ENCODE results near the gene VENTX.

VENTX gene

GRCh38 chr10:133207041-133207600 is 30.5 kb upstream of the VENTX start:
- no peak for TF ChIP-seq PPARA (CRISPR knock-in tag; IDR thresholded peaks at IDR 0.05; ENCODE audit: borderline replicate concordance)
- no peak for TF ChIP-seq ARNTL (CRISPR knock-in tag; IDR thresholded peaks at IDR 0.05; ENCODE audit: borderline replicate concordance, low read depth)
- no peak for TF ChIP-seq ZFP3 (CRISPR knock-in tag; IDR thresholded peaks at IDR 0.05)
- no peak for TF ChIP-seq ZNF70 (CRISPR knock-in tag; IDR thresholded peaks at IDR 0.05)
- TF ChIP-seq CSDC2 (CRISPR knock-in tag; IDR thresholded peaks at IDR 0.05), result no peak
- TF ChIP-seq SNAI2 (CRISPR knock-in tag; IDR thresholded peaks at IDR 0.05), result no peak
- no peak for TF ChIP-seq TOX (CRISPR knock-in tag; IDR thresholded peaks at IDR 0.05; ENCODE audit: borderline replicate concordance)
- no peak for TF ChIP-seq ESRRG (CRISPR knock-in tag; IDR thresholded peaks at IDR 0.05)
- no peak for TF ChIP-seq POU6F1 (CRISPR knock-in tag; IDR thresholded peaks at IDR 0.05; ENCODE audit: borderline replicate concordance, low read depth)
- no peak for TF ChIP-seq GLIS3 (CRISPR knock-in tag; IDR thresholded peaks at IDR 0.05)
- TF ChIP-seq OSR1 (CRISPR knock-in tag; IDR thresholded peaks at IDR 0.05), result no peak
- TF ChIP-seq CREB5 (CRISPR knock-in tag; IDR thresholded peaks at IDR 0.05; ENCODE audit: low read depth), result no peak
- TF ChIP-seq ZC3H10 (CRISPR knock-in tag; IDR thresholded peaks at IDR 0.05), result no peak
- TF ChIP-seq BACH2 (CRISPR knock-in tag; IDR thresholded peaks at IDR 0.05; ENCODE audit: borderline replicate concordance), result no peak
- TF ChIP-seq ZNF8 (CRISPR knock-in tag; IDR thresholded peaks at IDR 0.05), result no peak
- no peak for TF ChIP-seq ISL1 (CRISPR knock-in tag; IDR thresholded peaks at IDR 0.05)
- no peak for TF ChIP-seq TCF4 (CRISPR knock-in tag; IDR thresholded peaks at IDR 0.05; ENCODE audit: borderline replicate concordance)
- TF ChIP-seq ZNF565 (CRISPR knock-in tag; conservative IDR thresholded peaks at IDR 0.05; ENCODE audit: low read depth), result no peak
- ATAC-seq, result no peak

GRCh38 chr10:133207627-133208026 is 30.0 kb upstream of the VENTX start:
- no peak for TF ChIP-seq ZNF565 (CRISPR knock-in tag; conservative IDR thresholded peaks at IDR 0.05; ENCODE audit: low read depth)
- no peak for TF ChIP-seq ARNTL (CRISPR knock-in tag; IDR thresholded peaks at IDR 0.05; ENCODE audit: borderline replicate concordance, low read depth)
- no peak for TF ChIP-seq CSDC2 (CRISPR knock-in tag; IDR thresholded peaks at IDR 0.05)
- TF ChIP-seq, protein P1, sequence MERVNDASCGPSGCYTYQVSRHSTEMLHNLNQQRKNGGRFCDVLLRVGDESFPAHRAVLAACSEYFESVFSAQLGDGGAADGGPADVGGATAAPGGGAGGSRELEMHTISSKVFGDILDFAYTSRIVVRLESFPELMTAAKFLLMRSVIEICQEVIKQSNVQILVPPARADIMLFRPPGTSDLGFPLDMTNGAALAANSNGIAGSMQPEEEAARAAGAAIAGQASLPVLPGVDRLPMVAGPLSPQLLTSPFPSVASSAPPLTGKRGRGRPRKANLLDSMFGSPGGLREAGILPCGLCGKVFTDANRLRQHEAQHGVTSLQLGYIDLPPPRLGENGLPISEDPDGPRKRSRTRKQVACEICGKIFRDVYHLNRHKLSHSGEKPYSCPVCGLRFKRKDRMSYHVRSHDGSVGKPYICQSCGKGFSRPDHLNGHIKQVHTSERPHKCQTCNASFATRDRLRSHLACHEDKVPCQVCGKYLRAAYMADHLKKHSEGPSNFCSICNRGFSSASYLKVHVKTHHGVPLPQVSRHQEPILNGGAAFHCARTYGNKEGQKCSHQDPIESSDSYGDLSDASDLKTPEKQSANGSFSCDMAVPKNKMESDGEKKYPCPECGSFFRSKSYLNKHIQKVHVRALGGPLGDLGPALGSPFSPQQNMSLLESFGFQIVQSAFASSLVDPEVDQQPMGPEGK (CRISPR knock-in tag; IDR thresholded peaks at IDR 0.05; ENCODE audit: borderline replicate concordance), result no peak
- TF ChIP-seq ZNF8 (CRISPR knock-in tag; IDR thresholded peaks at IDR 0.05), result no peak
- TF ChIP-seq, protein P2, sequence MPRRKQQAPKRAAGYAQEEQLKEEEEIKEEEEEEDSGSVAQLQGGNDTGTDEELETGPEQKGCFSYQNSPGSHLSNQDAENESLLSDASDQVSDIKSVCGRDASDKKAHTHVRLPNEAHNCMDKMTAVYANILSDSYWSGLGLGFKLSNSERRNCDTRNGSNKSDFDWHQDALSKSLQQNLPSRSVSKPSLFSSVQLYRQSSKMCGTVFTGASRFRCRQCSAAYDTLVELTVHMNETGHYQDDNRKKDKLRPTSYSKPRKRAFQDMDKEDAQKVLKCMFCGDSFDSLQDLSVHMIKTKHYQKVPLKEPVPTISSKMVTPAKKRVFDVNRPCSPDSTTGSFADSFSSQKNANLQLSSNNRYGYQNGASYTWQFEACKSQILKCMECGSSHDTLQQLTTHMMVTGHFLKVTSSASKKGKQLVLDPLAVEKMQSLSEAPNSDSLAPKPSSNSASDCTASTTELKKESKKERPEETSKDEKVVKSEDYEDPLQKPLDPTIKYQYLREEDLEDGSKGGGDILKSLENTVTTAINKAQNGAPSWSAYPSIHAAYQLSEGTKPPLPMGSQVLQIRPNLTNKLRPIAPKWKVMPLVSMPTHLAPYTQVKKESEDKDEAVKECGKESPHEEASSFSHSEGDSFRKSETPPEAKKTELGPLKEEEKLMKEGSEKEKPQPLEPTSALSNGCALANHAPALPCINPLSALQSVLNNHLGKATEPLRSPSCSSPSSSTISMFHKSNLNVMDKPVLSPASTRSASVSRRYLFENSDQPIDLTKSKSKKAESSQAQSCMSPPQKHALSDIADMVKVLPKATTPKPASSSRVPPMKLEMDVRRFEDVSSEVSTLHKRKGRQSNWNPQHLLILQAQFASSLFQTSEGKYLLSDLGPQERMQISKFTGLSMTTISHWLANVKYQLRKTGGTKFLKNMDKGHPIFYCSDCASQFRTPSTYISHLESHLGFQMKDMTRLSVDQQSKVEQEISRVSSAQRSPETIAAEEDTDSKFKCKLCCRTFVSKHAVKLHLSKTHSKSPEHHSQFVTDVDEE (CRISPR knock-in tag; IDR thresholded peaks at IDR 0.05), result no peak
- no peak for TF ChIP-seq OSR1 (CRISPR knock-in tag; IDR thresholded peaks at IDR 0.05)
- no peak for TF ChIP-seq ZFP3 (CRISPR knock-in tag; IDR thresholded peaks at IDR 0.05)
- TF ChIP-seq GLIS3 (CRISPR knock-in tag; IDR thresholded peaks at IDR 0.05), result no peak
- no peak for TF ChIP-seq POU6F1 (CRISPR knock-in tag; IDR thresholded peaks at IDR 0.05; ENCODE audit: borderline replicate concordance, low read depth)
- no peak for TF ChIP-seq PPARA (CRISPR knock-in tag; IDR thresholded peaks at IDR 0.05; ENCODE audit: borderline replicate concordance)
- TF ChIP-seq ISL1 (CRISPR knock-in tag; IDR thresholded peaks at IDR 0.05), result no peak
- TF ChIP-seq ZNF70 (CRISPR knock-in tag; IDR thresholded peaks at IDR 0.05), result no peak
- TF ChIP-seq, protein P3, sequence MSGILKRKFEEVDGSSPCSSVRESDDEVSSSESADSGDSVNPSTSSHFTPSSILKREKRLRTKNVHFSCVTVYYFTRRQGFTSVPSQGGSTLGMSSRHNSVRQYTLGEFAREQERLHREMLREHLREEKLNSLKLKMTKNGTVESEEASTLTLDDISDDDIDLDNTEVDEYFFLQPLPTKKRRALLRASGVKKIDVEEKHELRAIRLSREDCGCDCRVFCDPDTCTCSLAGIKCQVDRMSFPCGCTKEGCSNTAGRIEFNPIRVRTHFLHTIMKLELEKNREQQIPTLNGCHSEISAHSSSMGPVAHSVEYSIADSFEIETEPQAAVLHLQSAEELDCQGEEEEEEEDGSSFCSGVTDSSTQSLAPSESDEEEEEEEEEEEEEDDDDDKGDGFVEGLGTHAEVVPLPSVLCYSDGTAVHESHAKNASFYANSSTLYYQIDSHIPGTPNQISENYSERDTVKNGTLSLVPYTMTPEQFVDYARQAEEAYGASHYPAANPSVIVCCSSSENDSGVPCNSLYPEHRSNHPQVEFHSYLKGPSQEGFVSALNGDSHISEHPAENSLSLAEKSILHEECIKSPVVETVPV (CRISPR knock-in tag; IDR thresholded peaks at IDR 0.05), result no peak
- TF ChIP-seq ESRRG (CRISPR knock-in tag; IDR thresholded peaks at IDR 0.05), result no peak
- TF ChIP-seq ZFP30 (CRISPR knock-in tag; IDR thresholded peaks at IDR 0.05), result no peak
- no peak for TF ChIP-seq CREB5 (CRISPR knock-in tag; IDR thresholded peaks at IDR 0.05; ENCODE audit: low read depth)
- no peak for TF ChIP-seq TCF4 (CRISPR knock-in tag; IDR thresholded peaks at IDR 0.05; ENCODE audit: borderline replicate concordance)
- no peak for ATAC-seq

Data from SK-N-SH treated with all-trans-retinoic acid at 6 μM for 48 hours (cell line).